ENCODE results near the gene PKD2L2. TPM values are rescaled to one million over a fixed set of nuclear protein-coding genes. Genes with fewer than 3 reads are reported as not detected.

PKD2L2 gene
- total RNA-seq, 2 experiments from 2014 or later: not detected

GRCh38 chr5:137923856-137924255 is 34.6 kb downstream of the PKD2L2 start:
- ATAC-seq (ENCODE audit: poor library complexity): no peak
- Mint-ChIP-seq H3K36me3 (ENCODE audit: low read depth) (no peaks in the 10 kb centered on the region), H3K27ac (no peak overlapping the region), H3K4me1 (ENCODE audit: low read depth) (no peaks in the 10 kb centered on the region), H3K4me3 (no peak overlapping the region), H3K9me3 (no peaks in the 10 kb centered on the region), H3K27me3 (no peaks in the 10 kb centered on the region)
- intact Hi-C loops (cut with DNase I, micrococcal nuclease): no loop called here
- Histone ChIP-seq H3K4me3 (ENCODE audit: low read length) (no peak overlapping the region), H3K27ac (ENCODE audit: low read depth in 1 of 2, low read length in 2 of 2) (no peak overlapping the region), H3K9me3 (ENCODE audit: control insufficient read depth in 1 of 2, insufficient read depth in 1 of 2, low read length in 2 of 2) (no peaks in the 10 kb centered on the region), H3K36me3 (ENCODE audit: insufficient read depth, low read length) (no peaks in the 10 kb centered on the region), H3K27me3 (ENCODE audit: control insufficient read depth in 1 of 2, insufficient read depth in 2 of 2, low read length in 2 of 2) (no peaks in the 10 kb centered on the region), H3K4me1 (ENCODE audit: insufficient read depth, low read length) (no peaks in the 10 kb centered on the region)
- CTCF ChIA-PET: no interaction called here
- TF ChIP-seq CTCF (IDR thresholded peaks at IDR 0.05): no peak
- no peak for DNase-seq
- POLR2A ChIA-PET: no interaction called here

GRCh38 chr5:137932800-137933199 is 43.5 kb downstream of the PKD2L2 start:
- Mint-ChIP-seq H3K27ac (no peak overlapping the region), H3K4me3 (no peak overlapping the region), H3K27me3 (no peaks in the 10 kb centered on the region), H3K9me3 (no peaks in the 10 kb centered on the region), H3K4me1 (ENCODE audit: low read depth) (no peaks in the 10 kb centered on the region), H3K36me3 (ENCODE audit: low read depth) (peaks cover 19% of the 10 kb centered on the region)
- no peak overlapping the region for H3K27ac ChIP-seq (ENCODE audit: low read depth in 1 of 2, low read length in 2 of 2)
- H3K4me3 ChIP-seq (ENCODE audit: low read length): no peak overlapping the region
- no peaks in the 10 kb centered on the region for H3K4me1 ChIP-seq (ENCODE audit: insufficient read depth, low read length)
- ATAC-seq (ENCODE audit: poor library complexity) (no peak), DNase-seq (no peak)
- H3K27me3 ChIP-seq (ENCODE audit: control insufficient read depth in 1 of 2, insufficient read depth in 2 of 2, low read length in 2 of 2): no peaks in the 10 kb centered on the region
- intact Hi-C loops (cut with DNase I, micrococcal nuclease): no loop called here
- H3K9me3 ChIP-seq (ENCODE audit: control insufficient read depth in 1 of 2, insufficient read depth in 1 of 2, low read length in 2 of 2): no peaks in the 10 kb centered on the region
- peaks cover 3% of the 10 kb centered on the region for H3K36me3 ChIP-seq (ENCODE audit: insufficient read depth, low read length)
- ChIA-PET POLR2A (no interaction called here), CTCF (no interaction called here)
- TF ChIP-seq CTCF (IDR thresholded peaks at IDR 0.05): no peak

- Mint-ChIP-seq H3K36me3 (ENCODE audit: low read depth) (peaks cover 24% of the 10 kb centered on the region), H3K27ac (no peak overlapping the region), H3K4me1 (ENCODE audit: low read depth) (no peaks in the 10 kb centered on the region), H3K9me3 (no peaks in the 10 kb centered on the region), H3K27me3 (no peaks in the 10 kb centered on the region), H3K4me3 (no peak overlapping the region)
- Histone ChIP-seq H3K36me3 (ENCODE audit: insufficient read depth, low read length) (peaks cover 10% of the 10 kb centered on the region), H3K9me3 (ENCODE audit: control insufficient read depth in 1 of 2, insufficient read depth in 1 of 2, low read length in 2 of 2) (no peaks in the 10 kb centered on the region), H3K27ac (ENCODE audit: low read depth in 1 of 2, low read length in 2 of 2) (no peak overlapping the region), H3K27me3 (ENCODE audit: control insufficient read depth in 1 of 2, insufficient read depth in 2 of 2, low read length in 2 of 2) (no peaks in the 10 kb centered on the region), H3K4me1 (ENCODE audit: insufficient read depth, low read length) (no peaks in the 10 kb centered on the region), H3K4me3 (ENCODE audit: low read length) (no peak overlapping the region)
- intact Hi-C loops (cut with DNase I, micrococcal nuclease): no loop called here
- ATAC-seq (ENCODE audit: poor library complexity): no peak
- DNase-seq: no peak
- TF ChIP-seq CTCF (IDR thresholded peaks at IDR 0.05): no peak
- POLR2A ChIA-PET: no interaction called here
- CTCF ChIA-PET: no interaction called here
Measured at GRCh38 chr5:137933491-137933911, 44.2 kb downstream of the PKD2L2 start.

All from CD4-positive, alpha-beta T cell (primary cell).